NT2/D1 (cell line): ENCODE data around the gene NFYC.

ENCODE experiments used
- DNase-seq: peaks from one replicate; pipeline ENCODE4 v3.0.0-alpha.2; 2011; ENCODE audit warnings: low read depth, low spot score
- H3K27me3 ChIP-seq: 2 replicates; pipeline ENCODE4 v1.6.0; 2011; ENCODE audit warnings: mild to moderate bottlenecking; ENCODE audit not compliant: insufficient read length, insufficient read depth
- H3K36me3 ChIP-seq: 2 replicates; pipeline ENCODE4 v1.6.1; 2011; ENCODE audit warnings: mild to moderate bottlenecking, low read length, mixed read lengths; ENCODE audit not compliant: insufficient read depth, insufficient read length
- H3K4me1 ChIP-seq: 2 replicates; pipeline ENCODE4 v1.5.1; 2011; ENCODE audit not compliant: insufficient read depth, insufficient read length
- H3K4me3 ChIP-seq: 2 replicates; pipeline ENCODE4 v1.5.1; 2011; ENCODE audit warnings: low read depth; ENCODE audit not compliant: insufficient read length
- H3K9ac ChIP-seq: 2 replicates; pipeline ENCODE4 v1.6.0; 2011; ENCODE audit warnings: low read depth; ENCODE audit not compliant: insufficient read length
- H3K9me3 ChIP-seq: 2 replicates; pipeline ENCODE4 v1.5.1; 2011; ENCODE audit warnings: mild to moderate bottlenecking, low read length; ENCODE audit not compliant: insufficient read depth
- SUZ12 ChIP-seq: IDR thresholded peaks from 2 replicates; pipeline ENCODE4 v1.6.1; 2011; ENCODE audit not compliant: insufficient read length, insufficient read depth; ENCODE audit errors: extremely low read depth
- YY1 ChIP-seq: IDR thresholded peaks from 2 replicates; pipeline ENCODE4 v1.6.1; 2011; ENCODE audit not compliant: insufficient read length, insufficient read depth
- ZNF274 ChIP-seq: IDR thresholded peaks from 2 replicates; pipeline ENCODE4 v1.6.1; 2011; ENCODE audit warnings: mild to moderate bottlenecking, low read depth, low read length

Gene NFYC

GRCh38 chr1:40766560-40766959, 75.1 kb downstream of the NFYC start:
- no peak for DNase-seq
- Histone ChIP-seq H3K36me3 (peaks cover 89% of the 10 kb centered on the region), H3K4me1 (peaks cover 7% of the 10 kb centered on the region)

GRCh38 chr1:40768146-40768990, 76.9 kb downstream of the NFYC start:
- DNase-seq, result no peak
- Histone ChIP-seq H3K9me3 (no peaks in the 10 kb centered on the region), H3K4me1 (peaks cover 7% of the 10 kb centered on the region), H3K27me3 (no peaks in the 10 kb centered on the region), H3K36me3 (peaks cover 85% of the 10 kb centered on the region), H3K4me3 (no peak overlapping the region), H3K9ac (no peak overlapping the region)
- TF ChIP-seq SUZ12 (no peak), YY1 (no peak), ZNF274 (no peak)

More at GRCh38 chr1:40766560-40766959, 75.1 kb downstream of the NFYC start:
- Histone ChIP-seq H3K9ac (no peak overlapping the region), H3K27me3 (no peaks in the 10 kb centered on the region), H3K4me3 (no peak overlapping the region), H3K9me3 (no peaks in the 10 kb centered on the region)
- no peak for TF ChIP-seq ZNF274
- no peak for TF ChIP-seq SUZ12
- TF ChIP-seq YY1, result no peak

GRCh38 chr1:40769815-40770214, 78.3 kb downstream of the NFYC start:
- H3K27me3 ChIP-seq, result no peaks in the 10 kb centered on the region
- no peak for DNase-seq
- TF ChIP-seq SUZ12 (no peak), ZNF274 (no peak), YY1 (no peak)
- H3K9ac ChIP-seq, result no peak overlapping the region
- peaks cover 7% of the 10 kb centered on the region for H3K4me1 ChIP-seq
- no peaks in the 10 kb centered on the region for H3K9me3 ChIP-seq
- peaks cover 71% of the 10 kb centered on the region for H3K36me3 ChIP-seq
- no peak overlapping the region for H3K4me3 ChIP-seq

- Histone ChIP-seq H3K4me1 (peaks cover 7% of the 10 kb centered on the region), H3K9ac (no peak overlapping the region), H3K9me3 (no peaks in the 10 kb centered on the region), H3K27me3 (no peaks in the 10 kb centered on the region), H3K4me3 (no peak overlapping the region), H3K36me3 (peaks cover 66% of the 10 kb centered on the region)
- TF ChIP-seq SUZ12 (no peak), ZNF274 (no peak), YY1 (no peak)
- DNase-seq, result no peak
These were observed 79.0 kb downstream of the NFYC start for GRCh38 chr1:40770296-40771070.

GRCh38 chr1:40772146-40772955, 80.8 kb downstream of the NFYC start:
- Histone ChIP-seq H3K9me3 (peaks cover 12% of the 10 kb centered on the region; the same call in 1 of the 2 replicates), H3K4me3 (no peak overlapping the region), H3K36me3 (peaks cover 52% of the 10 kb centered on the region), H3K27me3 (no peaks in the 10 kb centered on the region), H3K4me1 (peaks cover 7% of the 10 kb centered on the region), H3K9ac (no peak overlapping the region)
- no peak for TF ChIP-seq ZNF274
- TF ChIP-seq YY1, result no peak
- TF ChIP-seq SUZ12, result no peak
- no peak for DNase-seq

- H3K4me3 ChIP-seq, result no peak overlapping the region
- H3K9ac ChIP-seq, result no peak overlapping the region
- H3K27me3 ChIP-seq, result no peaks in the 10 kb centered on the region
- peaks cover 12% of the 10 kb centered on the region; the same call in 1 of the 2 replicates for H3K9me3 ChIP-seq
- TF ChIP-seq YY1, result no peak
- no peak for TF ChIP-seq ZNF274
- TF ChIP-seq SUZ12, result no peak
- DNase-seq, result no peak
- peaks cover 40% of the 10 kb centered on the region for H3K36me3 ChIP-seq
- H3K4me1 ChIP-seq, result peaks cover 10% of the 10 kb centered on the region
These were observed 82.3 kb downstream of the NFYC start for GRCh38 chr1:40773748-40774265.
